Measurements from ENCODE around the gene TTLL3.
"Not testable (repeated sequence)": the region's sequence is repeated elsewhere in the genome, so short reads cannot be mapped to it uniquely, and the experiment has no call there.

DNA sequence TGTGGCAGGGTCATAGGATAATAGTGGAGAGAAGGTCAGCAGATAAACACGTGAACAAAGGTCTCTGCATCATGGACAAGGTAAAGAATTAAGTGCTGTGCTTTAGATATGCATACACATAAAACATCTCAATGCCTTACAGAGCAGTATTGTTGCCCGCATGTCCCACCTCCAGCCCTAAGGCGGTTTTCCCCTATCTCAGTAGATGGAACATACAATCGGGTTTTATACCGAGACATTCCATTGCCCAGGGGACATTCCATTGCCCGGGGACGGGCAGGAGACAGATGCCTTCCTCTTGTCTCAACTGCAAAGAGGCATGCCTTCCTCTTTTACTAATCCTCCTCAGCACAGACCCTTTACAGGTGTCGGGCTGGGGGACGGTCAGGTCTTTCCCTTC, 37.8 kb downstream of the TTLL3 start:
- TF ChIP-seq, protein P1, sequence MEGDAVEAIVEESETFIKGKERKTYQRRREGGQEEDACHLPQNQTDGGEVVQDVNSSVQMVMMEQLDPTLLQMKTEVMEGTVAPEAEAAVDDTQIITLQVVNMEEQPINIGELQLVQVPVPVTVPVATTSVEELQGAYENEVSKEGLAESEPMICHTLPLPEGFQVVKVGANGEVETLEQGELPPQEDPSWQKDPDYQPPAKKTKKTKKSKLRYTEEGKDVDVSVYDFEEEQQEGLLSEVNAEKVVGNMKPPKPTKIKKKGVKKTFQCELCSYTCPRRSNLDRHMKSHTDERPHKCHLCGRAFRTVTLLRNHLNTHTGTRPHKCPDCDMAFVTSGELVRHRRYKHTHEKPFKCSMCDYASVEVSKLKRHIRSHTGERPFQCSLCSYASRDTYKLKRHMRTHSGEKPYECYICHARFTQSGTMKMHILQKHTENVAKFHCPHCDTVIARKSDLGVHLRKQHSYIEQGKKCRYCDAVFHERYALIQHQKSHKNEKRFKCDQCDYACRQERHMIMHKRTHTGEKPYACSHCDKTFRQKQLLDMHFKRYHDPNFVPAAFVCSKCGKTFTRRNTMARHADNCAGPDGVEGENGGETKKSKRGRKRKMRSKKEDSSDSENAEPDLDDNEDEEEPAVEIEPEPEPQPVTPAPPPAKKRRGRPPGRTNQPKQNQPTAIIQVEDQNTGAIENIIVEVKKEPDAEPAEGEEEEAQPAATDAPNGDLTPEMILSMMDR (IDR thresholded peaks at IDR 0.05; ENCODE audit: low read depth, low read length), result not testable (repeated sequence)
- not testable (repeated sequence) for TF ChIP-seq EZH2phosphoT487 (IDR thresholded peaks at IDR 0.05; ENCODE audit: low read depth)
